GM13977 (cell line): ENCODE results near the gene PEX11A.

Source experiments
- DNase-seq: peaks from one replicate; pipeline ENCODE4 v3.0.0; 2012; ENCODE audit warnings: low spot score
- CTCF ChIP-seq: IDR thresholded peaks from 2 replicates; pipeline ENCODE4 v1.5.1; 2012; ENCODE audit warnings: mild to moderate bottlenecking, control low read depth; ENCODE audit not compliant: insufficient read depth; ENCODE audit errors: extremely low read depth, missing control alignments
- in situ Hi-C: fragments of 300-500 bp; cut with MboI; formaldehyde crosslinking; loops from one replicate; pipeline ENCODE4 v1.12.0; 2022; ENCODE audit warnings: low sequenced_read_pairs, low pct_unique_long_range_greater_than_20kb, mixed read lengths, inconsistent platforms; ENCODE audit not compliant: unreplicated experiment

PEX11A gene

DNA sequence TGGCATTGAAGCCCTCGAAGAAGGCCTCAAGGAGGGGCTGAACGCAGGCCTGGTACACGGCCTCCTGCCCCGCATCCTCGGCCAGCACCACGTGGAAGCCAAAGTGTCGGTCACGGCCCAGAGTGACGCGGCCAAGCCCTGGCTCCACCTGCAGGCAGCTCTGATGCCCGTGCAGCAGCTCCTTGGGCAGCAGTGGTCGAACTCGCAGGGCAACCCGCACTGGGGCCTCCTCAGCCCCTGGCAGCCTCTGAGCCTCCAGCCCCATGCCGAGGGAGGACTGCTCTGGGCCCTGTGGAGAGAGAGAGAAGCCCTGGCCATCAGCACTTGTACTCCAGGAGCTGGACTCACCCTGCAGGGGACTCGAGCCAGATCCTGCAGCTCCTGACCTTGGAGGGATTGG is 37.9 kb downstream of the PEX11A start:
- no peak for DNase-seq
- no peak for TF ChIP-seq CTCF
- in situ Hi-C loops = no loop called here

DNA sequence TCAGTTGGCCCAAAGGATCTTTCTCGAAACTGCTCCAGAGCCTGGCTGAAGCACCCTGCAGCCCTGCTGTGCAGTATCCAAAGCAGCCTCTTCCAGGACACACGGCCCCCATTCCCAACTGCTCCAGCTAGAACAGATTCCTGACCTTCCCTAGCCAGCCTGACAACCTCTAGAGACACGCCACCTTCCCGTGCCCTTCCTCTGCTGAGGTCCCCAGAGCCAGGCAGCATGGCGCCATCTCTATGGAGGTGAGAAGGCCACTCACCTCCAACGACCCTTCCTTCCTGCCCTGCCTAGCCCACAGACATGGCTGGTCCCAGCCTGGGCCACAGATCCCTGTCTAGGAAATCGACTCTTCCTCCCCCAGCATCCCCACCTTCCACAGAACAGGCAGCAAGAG is 38.4 kb downstream of the PEX11A start:
- TF ChIP-seq CTCF = no peak
- no peak for DNase-seq
- in situ Hi-C loops = no loop called here

DNA sequence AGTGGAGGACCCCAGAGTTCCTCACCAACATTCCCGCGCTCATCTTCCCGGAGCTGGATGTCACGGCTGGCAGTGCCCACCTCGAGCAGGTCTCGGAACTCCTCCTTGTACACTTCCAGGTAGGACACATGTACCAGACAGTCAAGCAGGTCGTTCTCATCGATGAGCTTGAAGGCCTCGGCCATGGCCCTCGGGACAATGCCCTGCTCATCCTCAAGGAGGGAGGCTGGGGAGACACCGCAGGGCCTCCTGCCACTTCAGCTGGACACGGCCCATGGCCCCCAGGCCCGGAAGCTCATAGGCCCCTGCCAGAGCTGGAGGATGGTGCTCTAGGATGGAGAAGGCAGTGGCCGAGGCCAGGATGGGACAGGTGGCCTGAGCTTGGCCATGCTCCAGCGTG is 40.8 kb downstream of the PEX11A start:
- no peak for TF ChIP-seq CTCF
- no peak for DNase-seq
- in situ Hi-C loops = no loop called here

GRCh38 chr15:89649013-89649625 is 41.4 kb downstream of the PEX11A start:
- DNase-seq = no peak
- TF ChIP-seq CTCF = no peak
- in situ Hi-C loops = no loop called here

- in situ Hi-C loops = no loop called here
- no peak for TF ChIP-seq CTCF
- DNase-seq = no peak
Observed at GRCh38 chr15:89648106-89649012, 42.2 kb downstream of the PEX11A start.

DNA sequence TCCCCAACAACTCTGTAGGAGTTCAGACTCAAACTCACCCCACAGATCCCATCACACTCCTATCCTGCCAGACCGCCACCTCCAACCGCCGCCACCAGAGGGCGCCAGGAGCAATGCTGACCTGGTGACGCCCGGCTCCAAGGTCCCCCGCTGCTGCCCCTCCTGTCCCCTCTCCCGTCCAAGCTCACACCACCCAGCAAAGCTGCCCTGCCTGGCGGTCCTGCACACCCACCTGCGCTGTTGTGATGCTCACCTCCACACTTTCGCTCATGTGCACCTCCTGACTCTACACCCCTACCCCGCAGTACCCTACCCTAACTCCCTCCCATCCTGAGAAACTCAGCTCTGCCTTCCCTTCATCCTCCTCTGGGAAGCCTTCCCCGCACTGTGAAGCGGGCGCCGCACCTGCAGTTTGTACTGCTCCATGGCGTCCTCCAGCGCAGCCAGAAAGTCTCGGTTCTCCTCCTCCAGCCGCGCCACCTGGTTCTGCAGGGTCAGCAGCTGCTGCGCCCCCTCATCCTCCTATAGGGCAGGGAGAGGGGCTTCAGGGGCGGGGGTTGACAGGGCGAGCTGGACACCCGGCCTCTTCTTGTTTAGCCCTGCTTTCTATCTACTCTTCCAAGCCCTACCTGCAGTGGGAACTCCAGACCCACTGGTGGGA is 43.2 kb downstream of the PEX11A start:
- peak; percentile 85 for TF ChIP-seq CTCF
- DNase-seq = peak; percentile 88
- in situ Hi-C loops = no loop called here
